Activated naive CD8-positive, alpha-beta T cell treated with anti-CD3 and anti-CD28 coated beads, Interleukin-2, amount 10 ng/mL, durations not matched to agents 7 days and 5 days (primary cell): Measurements from ENCODE around the gene DIRAS2. TPM values are rescaled to one million over a fixed set of nuclear protein-coding genes. Genes with fewer than 3 reads are reported as not detected.
"Not testable (repeated sequence)": the region's sequence is repeated elsewhere in the genome, so short reads cannot be mapped to it uniquely, and the experiment has no call there.

ENCODE experiments used
- ATAC-seq: fragments of 150-1000 bp; cut with Tn5 transposase; one replicate; pipeline ENCODE4 v1.10.0; 2021; ENCODE audit warnings: low read depth, moderate library complexity
- POLR2A ChIA-PET: fragments of 350-600 bp; sonication (Branson Sonifier 250); formaldehyde crosslinking; loops from one replicate; lab custom pipeline; 2021; ENCODE audit warnings: antibody characterized with exemption; lab: Charles Lee
- DNase-seq: peaks from one replicate; pipeline ENCODE4 v3.0.0; 2021
- H3K27ac Mint-ChIP-seq: one replicate; pipeline ENCODE4 v1.8.0; 2022; ENCODE audit warnings: mild to moderate bottlenecking, mixed read lengths
- H3K27me3 Mint-ChIP-seq: one replicate; pipeline ENCODE4 v1.8.0; 2022; ENCODE audit warnings: mild to moderate bottlenecking, moderate library complexity, mixed read lengths
- H3K36me3 Mint-ChIP-seq: one replicate; pipeline ENCODE4 v1.8.0; 2021; ENCODE audit warnings: mild to moderate bottlenecking, mixed read lengths
- H3K4me1 Mint-ChIP-seq: one replicate; pipeline ENCODE4 v1.8.0; 2021; ENCODE audit warnings: mixed read lengths
- H3K4me3 Mint-ChIP-seq: one replicate; pipeline ENCODE4 v1.8.0; 2022; ENCODE audit warnings: mild to moderate bottlenecking, moderate library complexity, mixed read lengths
- H3K9me3 Mint-ChIP-seq: one replicate; pipeline ENCODE4 v1.8.0; 2021; ENCODE audit warnings: mixed read lengths
- total RNA-seq, 2 experiments: library from RNA; stranded (reverse); gene quantifications; one replicate each; pipeline ENCODE4 v1.2.3, GENCODE V29; 2021

DIRAS2 gene, protein sequence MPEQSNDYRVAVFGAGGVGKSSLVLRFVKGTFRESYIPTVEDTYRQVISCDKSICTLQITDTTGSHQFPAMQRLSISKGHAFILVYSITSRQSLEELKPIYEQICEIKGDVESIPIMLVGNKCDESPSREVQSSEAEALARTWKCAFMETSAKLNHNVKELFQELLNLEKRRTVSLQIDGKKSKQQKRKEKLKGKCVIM
- not detected for total RNA-seq

DNA sequence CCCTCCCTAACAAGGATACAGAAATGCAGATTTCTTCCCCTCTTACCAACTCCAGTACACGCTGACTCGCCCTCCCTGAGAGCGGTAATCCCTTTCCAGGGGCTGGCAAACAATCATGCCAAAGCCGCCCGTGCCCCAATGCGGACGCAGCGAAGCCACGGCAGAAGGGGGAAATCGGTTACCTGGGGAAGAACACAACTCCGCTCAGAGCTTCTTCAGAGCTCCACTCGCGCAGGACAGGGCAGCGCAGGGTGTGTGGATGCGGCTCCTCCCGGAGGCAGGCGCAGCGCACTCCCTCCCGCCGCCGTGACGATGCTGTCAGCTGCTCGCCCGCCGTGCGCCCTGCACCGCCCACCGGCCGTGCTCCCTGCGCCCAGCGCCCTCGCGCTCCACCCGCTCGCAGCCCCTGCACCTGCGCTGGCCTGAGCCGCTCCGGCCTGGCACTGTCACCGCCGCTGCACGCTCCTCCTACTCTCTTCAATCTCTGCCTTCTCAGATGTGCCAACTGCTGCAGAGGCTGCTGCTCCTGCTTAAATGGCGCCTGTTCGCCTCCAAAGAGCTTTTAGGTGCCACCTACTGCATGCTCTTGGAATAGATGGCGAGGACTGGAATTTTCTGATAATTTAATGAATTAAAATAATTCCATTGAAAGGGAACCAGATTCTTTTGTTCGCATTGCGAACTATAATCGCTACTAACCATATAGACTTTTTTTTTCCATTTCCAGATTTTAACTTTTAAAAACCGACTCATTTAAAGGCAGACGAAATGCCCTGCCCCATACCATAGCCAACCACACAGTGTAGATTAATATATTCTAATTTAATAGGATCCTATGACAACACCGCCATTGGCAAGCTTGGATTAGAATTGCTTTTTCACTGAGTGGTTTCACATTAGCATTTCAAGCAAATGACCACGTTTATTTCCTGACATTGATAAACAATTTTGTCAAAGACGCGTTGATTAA, at the start of gene DIRAS2:
TSS of gene DIRAS2 (minus strand) at position 255 of the 970 bp plus-strand sequence. CDS start 28,997 bp downstream, outside the sequence.
- ATAC-seq (peak; percentile 52), DNase-seq (peak; percentile 43)
- peaks cover 3% of the 10 kb centered on the region for H3K4me1 Mint-ChIP-seq
- POLR2A ChIA-PET: no interaction called here
- H3K36me3 Mint-ChIP-seq: no peaks in the 10 kb centered on the region
- H3K27me3 Mint-ChIP-seq: peaks cover 68% of the 10 kb centered on the region
- H3K9me3 Mint-ChIP-seq: no peaks in the 10 kb centered on the region
- H3K27ac Mint-ChIP-seq: no peak within 1 kb of the TSS
- H3K4me3 Mint-ChIP-seq: peak within 1 kb of the TSS; percentile 54

DNA sequence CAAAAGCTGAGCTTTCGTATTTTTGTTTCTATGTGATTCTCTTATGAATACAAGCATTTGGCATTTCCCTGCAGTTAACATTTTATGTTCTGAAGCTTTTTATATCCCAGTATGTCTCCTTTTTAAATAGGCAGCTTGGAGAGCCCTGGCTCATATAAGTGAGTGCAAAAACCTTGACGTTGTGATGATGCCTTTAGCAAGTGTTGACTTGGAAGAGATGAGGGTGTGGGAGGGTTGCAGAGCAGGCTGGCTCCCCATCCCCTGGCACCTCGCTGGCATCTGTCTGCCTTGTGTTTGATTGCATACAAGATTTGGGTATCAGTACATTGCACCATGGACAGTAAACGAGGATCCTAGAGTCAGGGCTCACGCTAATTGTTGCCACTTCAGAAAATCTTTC, 42.1 kb upstream of the DIRAS2 start:
- Mint-ChIP-seq H3K4me1 (no peaks in the 10 kb centered on the region), H3K27me3 (peaks cover 6% of the 10 kb centered on the region), H3K4me3 (no peak overlapping the region), H3K27ac (no peak overlapping the region), H3K9me3 (peaks cover 5% of the 10 kb centered on the region), H3K36me3 (no peaks in the 10 kb centered on the region)
- ATAC-seq (no peak), DNase-seq (no peak)
- POLR2A ChIA-PET: no interaction called here

DNA sequence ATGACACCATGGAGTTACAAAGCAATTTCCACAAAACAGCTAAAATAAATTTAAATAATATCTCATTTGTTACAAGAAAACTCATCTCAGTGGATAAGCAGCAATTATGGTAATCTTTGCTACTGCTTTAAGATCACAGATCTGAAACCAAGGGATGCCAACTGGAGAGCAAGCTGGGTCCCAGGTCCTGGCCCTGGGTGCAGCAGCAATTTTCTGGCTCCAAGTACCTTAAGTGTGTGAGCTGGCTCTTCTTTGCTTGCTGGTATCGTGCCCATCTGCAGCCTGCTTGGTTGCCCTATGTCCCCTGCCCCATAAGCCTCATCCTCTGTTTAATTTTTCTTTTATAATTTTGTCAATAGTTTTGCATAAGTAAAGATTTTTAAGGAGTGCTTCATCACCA, 41.5 kb upstream of the DIRAS2 start:
- POLR2A ChIA-PET: no interaction called here
- Mint-ChIP-seq H3K27me3 (peaks cover 6% of the 10 kb centered on the region), H3K9me3 (peaks cover 5% of the 10 kb centered on the region), H3K36me3 (no peaks in the 10 kb centered on the region), H3K4me3 (no peak overlapping the region), H3K27ac (no peak overlapping the region), H3K4me1 (no peaks in the 10 kb centered on the region)
- no peak for DNase-seq
- ATAC-seq: no peak

DNA sequence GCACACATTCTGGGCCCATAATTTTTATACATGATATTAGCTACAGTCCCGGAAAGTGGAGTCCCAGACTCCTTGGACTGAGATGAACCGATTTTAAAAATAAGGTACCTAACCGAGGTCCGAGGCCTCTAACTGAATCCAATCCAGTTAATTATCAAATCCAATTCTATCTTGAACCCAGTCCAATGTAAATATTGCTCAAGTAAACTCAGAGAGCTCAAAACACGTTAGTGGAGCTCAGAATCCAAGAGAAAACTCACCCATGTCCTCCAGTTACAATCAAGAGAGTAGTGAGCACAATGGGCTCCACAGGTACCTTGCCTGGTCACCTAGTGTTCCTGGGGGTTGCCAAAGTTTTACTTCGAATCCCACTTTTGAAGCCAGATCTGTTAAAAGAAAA, 37.9 kb upstream of the DIRAS2 start:
- Mint-ChIP-seq H3K36me3 (no peaks in the 10 kb centered on the region), H3K4me1 (no peaks in the 10 kb centered on the region), H3K9me3 (no peaks in the 10 kb centered on the region), H3K4me3 (no peak overlapping the region), H3K27ac (no peak overlapping the region), H3K27me3 (peaks cover 2% of the 10 kb centered on the region)
- POLR2A ChIA-PET: no interaction called here
- no peak for DNase-seq
- no peak for ATAC-seq

DNA sequence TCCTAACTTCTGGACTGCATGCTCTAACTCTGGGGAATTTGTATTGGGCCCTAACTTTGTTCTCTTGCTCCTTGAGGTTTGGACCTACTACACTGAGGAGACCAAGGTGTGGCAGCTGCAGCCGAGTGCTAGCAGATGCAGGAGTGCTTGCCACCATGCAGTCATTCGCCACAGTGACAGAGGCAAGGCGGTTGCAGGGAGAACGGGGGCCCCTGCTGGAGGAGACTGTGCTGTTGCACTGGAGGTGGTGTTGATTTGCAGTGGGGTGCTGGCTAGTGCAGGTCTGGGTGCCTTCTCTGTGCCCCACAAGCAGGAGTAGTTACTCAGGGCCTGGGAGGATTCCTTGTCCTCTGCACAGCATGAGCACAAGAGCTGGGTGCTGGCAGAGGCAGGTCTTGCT, 22.4 kb upstream of the DIRAS2 start:
- H3K9me3 Mint-ChIP-seq: peaks cover 1% of the 10 kb centered on the region
- no peaks in the 10 kb centered on the region for H3K36me3 Mint-ChIP-seq
- H3K4me1 Mint-ChIP-seq: no peaks in the 10 kb centered on the region
- H3K27ac Mint-ChIP-seq: no peak overlapping the region
- H3K4me3 Mint-ChIP-seq: no peak overlapping the region
- DNase-seq: no peak
- no peak for ATAC-seq
- peaks cover 15% of the 10 kb centered on the region for H3K27me3 Mint-ChIP-seq
- POLR2A ChIA-PET: no interaction called here

DNA sequence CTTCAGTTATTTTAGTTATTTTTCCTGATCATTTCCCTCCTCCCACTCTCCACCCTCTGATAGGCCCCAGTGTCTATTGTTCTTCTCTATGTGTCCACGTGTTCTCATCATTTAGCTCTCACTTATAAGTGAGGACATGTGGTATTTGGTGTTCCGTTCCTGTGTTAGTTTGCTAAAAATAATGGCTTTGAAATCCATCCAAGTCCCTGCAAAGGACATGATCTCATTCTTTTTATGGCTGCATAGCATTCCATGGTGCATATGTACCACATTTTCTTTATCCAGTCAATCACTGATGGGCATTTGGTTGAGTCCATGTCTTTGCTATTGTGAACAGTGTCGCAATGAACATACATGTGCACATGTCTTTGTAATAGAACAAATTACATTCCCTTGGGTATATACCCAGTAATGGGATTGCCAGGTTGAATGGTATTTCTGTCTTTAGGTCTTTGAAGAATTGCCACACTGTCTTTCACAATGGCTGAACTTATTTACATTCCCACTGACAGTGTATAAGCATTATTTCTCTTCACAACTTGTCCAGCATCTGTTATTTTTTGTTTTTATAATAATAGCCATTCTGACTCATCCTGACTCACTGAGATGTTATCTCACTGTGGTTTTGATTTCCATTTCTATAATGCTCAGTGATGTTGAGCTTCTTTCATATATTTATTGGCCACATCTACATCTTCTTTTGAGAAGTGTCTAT, 17.2 kb upstream of the DIRAS2 start:
- peaks cover 1% of the 10 kb centered on the region for H3K9me3 Mint-ChIP-seq
- POLR2A ChIA-PET: no interaction called here
- no peak for ATAC-seq

DNA sequence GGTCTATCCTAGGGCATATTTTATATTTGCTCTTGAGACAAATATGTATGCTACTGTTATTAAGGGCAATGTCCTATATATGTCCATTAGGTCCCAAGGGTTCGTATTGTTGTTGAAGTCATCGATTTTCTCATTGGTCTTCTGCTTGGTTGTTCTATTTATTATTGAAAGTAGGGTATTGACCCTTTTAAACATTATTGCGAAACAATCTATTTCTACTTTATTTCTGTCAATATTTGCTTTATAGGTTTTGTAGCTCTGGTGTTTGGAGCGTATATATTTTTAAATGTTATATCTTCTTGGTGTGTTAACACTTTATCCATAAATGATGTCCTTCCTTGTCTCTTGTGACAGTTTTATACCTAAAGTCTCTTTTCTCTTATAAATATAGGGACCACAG, 16.2 kb upstream of the DIRAS2 start:
- no peak overlapping the region for H3K27ac Mint-ChIP-seq
- no peaks in the 10 kb centered on the region for H3K4me1 Mint-ChIP-seq
- H3K4me3 Mint-ChIP-seq: no peak overlapping the region
- ATAC-seq (no peak), DNase-seq (no peak)
- H3K9me3 Mint-ChIP-seq: peaks cover 1% of the 10 kb centered on the region
- no peaks in the 10 kb centered on the region for H3K36me3 Mint-ChIP-seq
- POLR2A ChIA-PET: no interaction called here
- peaks cover 12% of the 10 kb centered on the region for H3K27me3 Mint-ChIP-seq

More for the DNA sequence above, 17.2 kb upstream of the DIRAS2 start:
- H3K4me3 Mint-ChIP-seq: no peak overlapping the region
- H3K27me3 Mint-ChIP-seq: peaks cover 19% of the 10 kb centered on the region
- no peaks in the 10 kb centered on the region for H3K36me3 Mint-ChIP-seq
- H3K27ac Mint-ChIP-seq: no peak overlapping the region
- H3K4me1 Mint-ChIP-seq: no peaks in the 10 kb centered on the region
- DNase-seq: no peak

DNA sequence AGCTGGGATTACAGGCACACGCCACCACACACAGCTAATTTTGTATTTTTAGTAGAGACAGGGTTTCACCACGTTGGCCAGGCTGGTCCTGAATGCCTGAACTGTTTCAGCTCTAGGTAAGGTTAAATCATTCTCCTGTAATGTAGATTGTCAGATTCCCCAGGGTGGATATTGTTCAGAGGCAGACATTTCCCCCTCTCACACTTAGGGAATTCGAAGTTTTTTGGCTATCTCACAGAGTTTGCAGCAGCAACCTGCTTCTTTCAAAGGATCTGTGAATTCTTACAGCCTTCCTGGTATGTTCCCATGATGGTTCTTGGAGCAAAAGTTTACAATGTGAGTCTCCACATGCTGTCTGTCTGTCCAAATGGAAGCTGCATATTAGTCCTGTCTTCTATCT, 15.6 kb upstream of the DIRAS2 start:
- Mint-ChIP-seq H3K4me1 (no peaks in the 10 kb centered on the region), H3K36me3 (no peaks in the 10 kb centered on the region), H3K27me3 (peaks cover 12% of the 10 kb centered on the region), H3K9me3 (peaks cover 1% of the 10 kb centered on the region), H3K4me3 (no peak overlapping the region), H3K27ac (no peak overlapping the region)
- ATAC-seq (no peak), DNase-seq (no peak)
- POLR2A ChIA-PET: no interaction called here

DNA sequence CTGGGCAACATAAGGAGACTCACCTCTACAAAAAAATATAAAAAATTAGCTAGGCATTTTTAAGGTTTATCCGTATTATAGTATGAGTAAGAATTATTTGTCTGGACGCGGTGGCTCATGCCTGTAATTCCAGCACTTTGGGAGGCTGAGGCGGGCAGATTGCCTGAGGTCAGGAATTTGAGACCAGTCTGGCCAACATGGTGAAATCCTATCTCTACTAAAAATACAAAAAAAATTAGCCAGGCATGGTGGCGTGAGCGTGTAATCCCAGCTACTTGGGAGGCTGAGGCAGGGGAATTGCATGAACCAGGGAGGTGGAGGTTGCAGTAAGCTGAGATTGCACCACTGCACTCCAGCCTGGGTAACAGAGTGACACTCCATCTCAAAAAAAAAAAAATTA, 14.3 kb upstream of the DIRAS2 start:
- DNase-seq, POLR2A ChIA-PET, H3K4me3 Mint-ChIP-seq, H3K4me1 Mint-ChIP-seq, ATAC-seq, H3K27ac Mint-ChIP-seq, H3K36me3 Mint-ChIP-seq, H3K9me3 Mint-ChIP-seq: not testable (repeated sequence)
- H3K27me3 Mint-ChIP-seq: peaks cover 12% of the 10 kb centered on the region

DNA sequence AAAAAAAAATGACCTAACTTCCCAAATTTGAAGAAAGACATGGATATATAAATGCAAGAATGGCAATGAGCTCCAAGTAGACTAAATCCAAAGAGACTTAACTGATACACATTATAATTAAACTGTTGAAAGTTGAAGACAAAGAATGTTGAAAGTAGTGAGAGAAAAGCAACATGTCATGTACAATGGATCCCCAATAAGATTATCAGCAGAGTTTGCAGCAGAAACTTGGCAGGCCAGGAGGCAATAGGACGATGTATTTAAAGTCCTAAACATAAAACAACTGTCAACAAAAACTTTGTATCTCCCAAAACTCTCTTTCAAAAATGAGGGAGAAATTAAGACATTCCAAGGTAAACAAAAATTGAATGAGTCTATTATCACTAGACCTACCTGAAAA, 8.6 kb upstream of the DIRAS2 start:
- POLR2A ChIA-PET: no interaction called here
- Mint-ChIP-seq H3K36me3 (no peaks in the 10 kb centered on the region), H3K27me3 (peaks cover 14% of the 10 kb centered on the region), H3K4me3 (no peak overlapping the region), H3K9me3 (peaks cover 11% of the 10 kb centered on the region), H3K27ac (no peak overlapping the region), H3K4me1 (no peaks in the 10 kb centered on the region)
- DNase-seq: no peak
- no peak for ATAC-seq

DNA sequence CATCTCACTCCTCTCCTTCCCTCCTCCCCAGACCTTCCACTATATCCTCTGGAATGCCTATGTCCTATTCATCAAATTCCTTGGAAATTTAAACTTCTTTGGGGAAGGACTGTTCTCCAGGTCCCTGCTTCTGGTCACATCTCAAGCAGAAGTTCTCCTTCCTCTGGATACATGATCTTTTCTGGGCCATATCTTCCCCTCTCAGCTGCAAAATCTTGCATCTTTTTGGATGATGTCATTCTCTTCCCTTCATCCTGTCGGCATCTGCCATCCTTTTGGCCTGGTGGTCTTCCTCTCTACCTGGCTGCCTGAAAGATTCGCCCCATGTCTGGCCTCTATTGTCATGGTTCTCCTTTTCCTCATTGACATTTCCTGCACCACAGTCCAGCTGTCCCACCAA, 5.2 kb upstream of the DIRAS2 start:
- Mint-ChIP-seq H3K36me3 (no peaks in the 10 kb centered on the region), H3K4me3 (no peak overlapping the region), H3K9me3 (peaks cover 11% of the 10 kb centered on the region), H3K4me1 (peaks cover 3% of the 10 kb centered on the region), H3K27me3 (peaks cover 42% of the 10 kb centered on the region), H3K27ac (no peak overlapping the region)
- no peak for ATAC-seq
- POLR2A ChIA-PET: no interaction called here
- no peak for DNase-seq

DNA sequence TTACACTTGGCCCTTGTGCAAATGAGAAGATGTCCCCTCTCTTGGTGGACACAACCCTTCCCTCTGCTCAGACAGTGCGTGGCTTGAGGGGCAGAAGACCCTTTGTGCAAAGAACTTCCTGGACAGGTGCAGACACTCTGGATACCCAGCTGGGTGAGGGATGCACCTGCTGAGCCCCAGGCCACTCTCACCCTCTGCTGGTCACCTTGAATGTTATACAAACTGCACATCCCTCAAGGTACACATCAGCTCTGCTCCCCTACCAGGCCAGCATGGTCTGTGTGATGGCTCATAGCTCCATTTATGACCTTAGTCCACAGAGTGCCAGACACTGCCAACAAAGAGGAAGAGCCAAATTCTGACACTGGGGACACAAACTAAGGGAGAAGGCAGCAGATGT, 3.1 kb upstream of the DIRAS2 start:
- no peak overlapping the region for H3K27ac Mint-ChIP-seq
- DNase-seq (no peak), ATAC-seq (no peak)
- peaks cover 59% of the 10 kb centered on the region for H3K27me3 Mint-ChIP-seq
- no peaks in the 10 kb centered on the region for H3K36me3 Mint-ChIP-seq
- POLR2A ChIA-PET: no interaction called here
- H3K9me3 Mint-ChIP-seq: peaks cover 5% of the 10 kb centered on the region
- H3K4me3 Mint-ChIP-seq: no peak overlapping the region
- H3K4me1 Mint-ChIP-seq: peaks cover 3% of the 10 kb centered on the region

DNA sequence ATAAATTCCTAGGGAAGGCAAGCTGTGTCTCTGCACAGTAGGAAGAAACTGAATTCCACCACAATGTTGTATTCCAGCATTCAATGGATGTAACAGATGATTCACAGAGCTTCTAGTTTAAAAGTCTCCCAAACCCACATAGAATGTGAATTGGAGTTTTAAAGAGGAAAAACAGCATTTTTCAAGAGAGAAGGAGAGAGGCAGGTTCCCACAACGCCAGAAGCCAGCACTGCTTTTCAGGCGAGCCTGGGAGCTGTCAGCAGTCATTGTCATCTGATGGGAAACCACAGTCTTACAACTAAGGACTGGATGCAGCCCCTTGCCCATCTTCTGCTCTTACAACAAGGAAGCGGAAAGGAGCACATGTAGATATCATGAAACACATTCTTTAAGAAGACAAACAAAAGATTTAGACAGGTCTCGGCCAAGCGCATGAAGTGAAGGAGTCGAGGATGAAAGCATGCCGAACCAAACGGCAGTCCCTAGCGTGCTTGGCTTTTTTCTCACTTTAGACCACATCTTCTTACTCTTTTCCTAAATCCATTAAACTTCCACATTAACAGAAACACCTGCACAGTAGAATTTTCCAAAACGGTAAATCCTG, 638 bp downstream of the DIRAS2 start:
- no peak overlapping the region for H3K27ac Mint-ChIP-seq
- peaks cover 3% of the 10 kb centered on the region for H3K4me1 Mint-ChIP-seq
- DNase-seq (no peak), ATAC-seq (no peak)
- no peaks in the 10 kb centered on the region for H3K36me3 Mint-ChIP-seq
- no peaks in the 10 kb centered on the region for H3K9me3 Mint-ChIP-seq
- H3K4me3 Mint-ChIP-seq: no peak overlapping the region
- POLR2A ChIA-PET: no interaction called here
- peaks cover 65% of the 10 kb centered on the region for H3K27me3 Mint-ChIP-seq
